Measurements from ENCODE around the gene TRAPPC14. TPM values are rescaled to one million over a fixed set of nuclear protein-coding genes. Genes with fewer than 3 reads are reported as not detected.
A peak's percentile ranks its signal among the peaks of the same experiment; 100 is the strongest.
"Not testable (repeated sequence)": the region's sequence is repeated elsewhere in the genome, so short reads cannot be mapped to it uniquely, and the experiment has no call there.

The TRAPPC14 gene
- total and polyA plus RNA-seq, 10 of the 15 experiments (the other 5 are each of a cell fraction or from before 2014, with no cell fraction given) = 0.21 to 24.7 (median 7.5) TPM

GRCh38 chr7:100192281-100192862, 33.8 kb upstream of the TRAPPC14 start:
- Histone ChIP-seq H2AFZ (ENCODE audit: control insufficient read depth, low read depth, low read length) (peak overlapping the region; percentile 70), H3K9ac (ENCODE audit: control insufficient read depth, insufficient read depth, low read length) (peak overlapping the region; percentile 12; the same call in 1 of the 2 replicates), H3K4me1 (ENCODE audit: control insufficient read depth, insufficient read depth, low read length) (peaks cover 37% of the 10 kb centered on the region), H3K4me2 (ENCODE audit: control insufficient read depth, insufficient read depth) (peak overlapping the region; percentile 20; the same call in 1 of the 2 replicates), H3K27ac (ENCODE audit: control insufficient read depth, insufficient read depth) (peak overlapping the region; percentile 42)
- ChIA-PET CTCF (interaction anchor here (3.0 to 7.0 kb wide), 3 partner anchors 17 to 59 kb away, joined by 10 to 65 read pairs (median 56); no protein-coding TSS in a partner anchor), POLR2A (interaction anchor here (5.8 kb wide), 1 partner anchor 17 kb away, joined by 60 read pairs; no protein-coding TSS in a partner anchor), SMC1A (ENCODE audit: uncharacterized antibody, unreplicated experiment) (interaction anchor here (0.6 to 7.0 kb wide), 4 partner anchors 17 to 184 kb away, joined by 3 to 112 read pairs (median 20); partner anchors contain the start of gene PVRIG), RAD21 (ENCODE audit: unreplicated experiment) (interaction anchor here (4.5 kb wide), 1 partner anchor 18 kb away, joined by 30 read pairs; no protein-coding TSS in a partner anchor)
- 96% methylated on average over 6 of the region's 6 CpGs for WGBS (ENCODE audit: insufficient coverage, insufficient replicate concordance, low lambda C conversion rate, missing lambda C conversion rate)
- ATAC-seq; FAIRE-seq; H3K79me2 ChIP-seq (ENCODE audit: control insufficient read depth, insufficient read depth, low read length); H4K20me1 ChIP-seq (ENCODE audit: control insufficient read depth, insufficient read depth); BruUV-seq (replicated peaks); DNase-seq (ENCODE audit: low read depth, low spot score); H3K36me3 ChIP-seq (ENCODE audit: control insufficient read depth in 2 of 2, insufficient read depth in 2 of 2, low read length in 1 of 2); H3K4me3 ChIP-seq; in situ Hi-C loops (cut with MboI); intact Hi-C loops (cut with micrococcal nuclease; ENCODE audit: unreplicated experiment); H3K9me3 ChIP-seq (replicated peaks; ENCODE audit: control insufficient read depth, insufficient read depth, low read length); H3K27me3 ChIP-seq (replicated peaks in 1 of 2; ENCODE audit: control insufficient read depth in 2 of 2, insufficient read depth in 2 of 2, low read length in 1 of 2): not testable (repeated sequence)
- TF ChIP-seq YY1 (IDR thresholded peaks at IDR 0.05; ENCODE audit: low read depth, low read length) = 0 out of 2 replicates have a peak, but pooled peaks have one; percentile 4

GRCh38 chr7:100191775-100192174, 33.3 kb upstream of the TRAPPC14 start:
- H3K27me3 ChIP-seq (replicated peaks in 1 of 2; ENCODE audit: control insufficient read depth in 2 of 2, insufficient read depth in 2 of 2, low read length in 1 of 2) = no peaks in the 10 kb centered on the region
- BruUV-seq (replicated peaks) = no TSS peak
- H3K4me2 ChIP-seq (ENCODE audit: control insufficient read depth, insufficient read depth) = peak overlapping the region; percentile 20
- H3K4me1 ChIP-seq (ENCODE audit: control insufficient read depth, insufficient read depth, low read length) = peaks cover 37% of the 10 kb centered on the region
- RAD21 ChIA-PET (ENCODE audit: unreplicated experiment) = no interaction called here
- no peaks in the 10 kb centered on the region for H3K36me3 ChIP-seq (ENCODE audit: control insufficient read depth in 2 of 2, insufficient read depth in 2 of 2, low read length in 1 of 2)
- H4K20me1 ChIP-seq (ENCODE audit: control insufficient read depth, insufficient read depth) = no peaks in the 10 kb centered on the region
- SMC1A ChIA-PET (ENCODE audit: uncharacterized antibody, unreplicated experiment) = interaction anchor here (4.5 to 7.0 kb wide), 2 partner anchors 18 to 25 kb away, joined by 37 to 112 read pairs; partner anchors contain the start of gene PVRIG
- no peak overlapping the region for H3K4me3 ChIP-seq
- H3K9me3 ChIP-seq (replicated peaks; ENCODE audit: control insufficient read depth, insufficient read depth, low read length) = no peaks in the 10 kb centered on the region
- no peak for DNase-seq (ENCODE audit: low read depth, low spot score)
- CTCF ChIA-PET = interaction anchor here (3.0 to 7.0 kb wide), 3 partner anchors 17 to 59 kb away, joined by 10 to 65 read pairs (median 56); no protein-coding TSS in a partner anchor
- peak; percentile 77 for FAIRE-seq
- WGBS (ENCODE audit: insufficient coverage, insufficient replicate concordance, low lambda C conversion rate, missing lambda C conversion rate) = 2% methylated on average over 2 of the region's 2 CpGs
- no peak for ATAC-seq
- H3K79me2 ChIP-seq (ENCODE audit: control insufficient read depth, insufficient read depth, low read length) = no peaks in the 10 kb centered on the region
- peak overlapping the region; percentile 42; the same call in 1 of the 2 replicates for H3K27ac ChIP-seq (ENCODE audit: control insufficient read depth, insufficient read depth)
- POLR2A ChIA-PET = no interaction called here
- in situ Hi-C loops (cut with MboI) = no loop called here
- intact Hi-C loops (cut with micrococcal nuclease; ENCODE audit: unreplicated experiment) = loop anchor here (2.0 kb wide), 1 partner anchor 27 kb away; the partner anchor contains the start of gene PVRIG
- H2AFZ ChIP-seq (ENCODE audit: control insufficient read depth, low read depth, low read length) = peak overlapping the region; percentile 70
- 0 out of 2 replicates have a peak overlapping the region, but pooled peaks have one; percentile 12 for H3K9ac ChIP-seq (ENCODE audit: control insufficient read depth, insufficient read depth, low read length)
- no peak for TF ChIP-seq NR2F1 (conservative IDR thresholded peaks at IDR 0.05)
- TF ChIP-seq RAD51 (IDR thresholded peaks at IDR 0.05) = no peak
- TF ChIP-seq JUNB (IDR thresholded peaks at IDR 0.05) = no peak
- TF ChIP-seq GABPA (IDR thresholded peaks at IDR 0.05; ENCODE audit: low read depth) = no peak
- no peak for TF ChIP-seq NR2C2 (IDR thresholded peaks at IDR 0.05; ENCODE audit: borderline replicate concordance, control insufficient read depth, insufficient read length, low read depth)
- no peak for TF ChIP-seq KAT2A (conservative IDR thresholded peaks at IDR 0.05; ENCODE audit: control insufficient read depth, low read depth, low read length)
- TF ChIP-seq ZBTB11 (CRISPR knock-in tag; IDR thresholded peaks at IDR 0.05) = no peak
- TF ChIP-seq NKRF (conservative IDR thresholded peaks at IDR 0.05) = no peak
- TF ChIP-seq NFYB (IDR thresholded peaks at IDR 0.05; ENCODE audit: insufficient read depth, low read depth, low read length) = no peak

Data from GM12878 (cell line).